ENCODE results near the gene PCSK1N.

- no peak for TF ChIP-seq EP300 (IDR thresholded peaks at IDR 0.05)
- TF ChIP-seq CTCF (IDR thresholded peaks at IDR 0.05), result no peak
Measured at GRCh38 chrX:48782216-48782615, 53.2 kb downstream of the PCSK1N start.

All from esophagus muscularis mucosa (tissue), 3 donors.